ENCODE measurements around the gene SLC6A18.

The SLC6A18 gene

DNA sequence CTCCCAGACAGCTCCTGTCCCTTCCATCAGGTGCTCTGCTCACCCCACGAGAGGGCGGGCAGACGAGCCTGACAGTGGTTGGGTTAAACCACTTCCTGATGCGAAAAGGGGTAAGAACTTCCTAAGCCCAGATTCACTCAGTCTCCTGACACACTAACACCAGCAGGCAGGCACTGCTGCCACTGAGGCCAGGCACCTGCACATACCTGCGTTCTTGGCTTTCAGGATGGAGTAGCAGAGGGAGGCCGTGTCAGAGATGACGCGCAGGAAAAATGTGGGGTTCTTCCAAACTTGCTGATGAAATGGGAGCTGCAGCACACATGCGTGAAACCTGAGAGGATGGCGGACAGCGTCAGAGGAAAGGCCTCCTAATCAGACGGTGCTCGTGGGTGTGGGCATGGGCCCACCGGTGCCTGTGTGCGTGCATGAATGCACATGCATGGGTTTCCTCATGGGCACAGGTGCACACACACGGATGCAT lies 29.9 kb downstream of the SLC6A18 start:
- TF ChIP-seq, protein P1, sequence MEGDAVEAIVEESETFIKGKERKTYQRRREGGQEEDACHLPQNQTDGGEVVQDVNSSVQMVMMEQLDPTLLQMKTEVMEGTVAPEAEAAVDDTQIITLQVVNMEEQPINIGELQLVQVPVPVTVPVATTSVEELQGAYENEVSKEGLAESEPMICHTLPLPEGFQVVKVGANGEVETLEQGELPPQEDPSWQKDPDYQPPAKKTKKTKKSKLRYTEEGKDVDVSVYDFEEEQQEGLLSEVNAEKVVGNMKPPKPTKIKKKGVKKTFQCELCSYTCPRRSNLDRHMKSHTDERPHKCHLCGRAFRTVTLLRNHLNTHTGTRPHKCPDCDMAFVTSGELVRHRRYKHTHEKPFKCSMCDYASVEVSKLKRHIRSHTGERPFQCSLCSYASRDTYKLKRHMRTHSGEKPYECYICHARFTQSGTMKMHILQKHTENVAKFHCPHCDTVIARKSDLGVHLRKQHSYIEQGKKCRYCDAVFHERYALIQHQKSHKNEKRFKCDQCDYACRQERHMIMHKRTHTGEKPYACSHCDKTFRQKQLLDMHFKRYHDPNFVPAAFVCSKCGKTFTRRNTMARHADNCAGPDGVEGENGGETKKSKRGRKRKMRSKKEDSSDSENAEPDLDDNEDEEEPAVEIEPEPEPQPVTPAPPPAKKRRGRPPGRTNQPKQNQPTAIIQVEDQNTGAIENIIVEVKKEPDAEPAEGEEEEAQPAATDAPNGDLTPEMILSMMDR (IDR thresholded peaks at IDR 0.05) = no peak
- no peak for DNase-seq
- Histone ChIP-seq H3K9me3 (peaks cover 0 to under 1% (median 0%) of the 10 kb centered on the region in 3 donors), H3K36me3 (no peaks in the 10 kb centered on the region), H3K27me3 (peaks cover 0 to 19% of the 10 kb centered on the region in 2 donors), H3K4me3 (no peak overlapping the region), H3K4me1 (no peaks in the 10 kb centered on the region), H3K27ac (no peak overlapping the region)
- intact Hi-C loops (cut with DNase I; ENCODE audit: low total_unique reads) = no loop called here

DNA sequence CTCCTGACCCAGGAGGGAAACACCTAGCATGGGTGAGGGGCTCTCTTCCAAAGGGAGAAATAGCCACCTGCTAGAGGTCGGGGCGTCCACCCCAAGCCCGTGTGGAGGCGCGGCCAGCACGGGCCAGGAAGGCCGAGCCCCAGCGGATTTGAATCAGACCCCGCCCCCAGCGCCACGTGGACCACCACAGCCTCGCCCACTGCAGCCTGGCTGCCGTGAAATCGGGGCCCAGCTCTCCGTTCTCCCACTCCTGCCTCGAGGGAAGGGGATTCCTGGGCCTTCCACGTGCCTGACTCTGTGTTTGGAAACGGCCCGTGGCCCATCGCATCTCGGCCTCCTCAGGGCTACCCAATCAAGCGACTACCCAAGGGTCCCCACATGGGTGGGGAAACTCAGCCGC lies 31.6 kb downstream of the SLC6A18 start:
- no peaks in the 10 kb centered on the region for H3K4me1 ChIP-seq
- H3K27me3 ChIP-seq = peaks cover 0 to 14% of the 10 kb centered on the region in 2 donors
- DNase-seq = no peak
- no peaks in the 10 kb centered on the region for H3K36me3 ChIP-seq
- H3K9me3 ChIP-seq = peaks cover 0 to 16% (median 0%) of the 10 kb centered on the region in 3 donors
- TF ChIP-seq, protein P1 (IDR thresholded peaks at IDR 0.05) = no peak
- H3K4me3 ChIP-seq = no peak overlapping the region
- intact Hi-C loops (cut with DNase I; ENCODE audit: low total_unique reads) = no loop called here
- H3K27ac ChIP-seq = no peak overlapping the region

DNA sequence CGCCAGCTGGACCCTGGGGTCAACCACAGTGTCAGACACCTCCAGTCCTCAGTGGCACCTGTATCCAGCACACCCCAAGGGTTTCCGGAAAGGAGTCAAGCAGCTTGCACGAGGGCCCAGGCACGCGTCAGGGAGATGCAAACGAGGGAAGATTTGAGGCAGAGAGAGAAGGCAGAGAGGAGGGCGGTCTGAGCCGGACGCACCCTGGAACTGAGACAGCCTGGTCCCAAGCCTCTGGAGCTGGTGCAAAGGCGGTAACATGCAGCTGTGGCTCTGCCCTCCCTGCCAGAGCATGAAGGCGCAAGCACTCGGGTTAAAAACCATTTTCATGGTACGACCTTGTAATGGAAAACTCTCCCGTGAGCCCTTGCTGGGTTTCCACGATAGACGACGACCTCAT lies 32.2 kb downstream of the SLC6A18 start:
- intact Hi-C loops (cut with DNase I; ENCODE audit: low total_unique reads) = no loop called here
- Histone ChIP-seq H3K9me3 (peaks cover 0 to 21% (median 4%) of the 10 kb centered on the region in 3 donors), H3K4me1 (no peaks in the 10 kb centered on the region), H3K4me3 (no peak overlapping the region), H3K27me3 (peaks cover 0 to 11% of the 10 kb centered on the region in 2 donors), H3K36me3 (no peaks in the 10 kb centered on the region), H3K27ac (no peak overlapping the region)
- DNase-seq = no peak
- TF ChIP-seq, protein P1 (IDR thresholded peaks at IDR 0.05) = no peak

DNA sequence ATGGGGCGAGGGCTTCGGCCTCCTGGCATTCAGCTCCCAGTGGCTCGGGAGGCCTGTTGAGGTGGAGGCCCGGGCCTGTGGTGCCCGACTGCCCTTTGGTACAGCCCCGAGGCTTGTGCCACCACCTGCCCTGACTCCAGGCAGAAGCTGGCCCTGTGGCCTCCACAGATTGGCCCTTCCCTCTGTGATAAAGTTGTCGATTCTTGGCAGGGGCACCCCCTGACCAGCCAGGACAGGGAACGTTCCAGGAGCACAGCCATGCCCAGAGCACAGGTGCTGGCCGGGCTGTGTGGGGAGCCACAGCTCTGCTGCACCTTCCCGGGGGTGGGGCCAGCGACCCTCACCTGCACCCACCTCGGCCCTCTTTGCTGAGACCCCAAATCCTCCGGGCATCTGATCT lies 32.7 kb downstream of the SLC6A18 start:
- TF ChIP-seq, protein P1 (IDR thresholded peaks at IDR 0.05) = no peak
- no peak overlapping the region for H3K27ac ChIP-seq
- no peaks in the 10 kb centered on the region for H3K4me1 ChIP-seq
- no peak for DNase-seq
- H3K9me3 ChIP-seq = peaks cover 0 to 26% (median 7%) of the 10 kb centered on the region in 3 donors
- H3K27me3 ChIP-seq = peaks cover 0 to 6% of the 10 kb centered on the region in 2 donors
- H3K4me3 ChIP-seq = no peak overlapping the region
- H3K36me3 ChIP-seq = no peaks in the 10 kb centered on the region
- intact Hi-C loops (cut with DNase I; ENCODE audit: low total_unique reads) = no loop called here

DNA sequence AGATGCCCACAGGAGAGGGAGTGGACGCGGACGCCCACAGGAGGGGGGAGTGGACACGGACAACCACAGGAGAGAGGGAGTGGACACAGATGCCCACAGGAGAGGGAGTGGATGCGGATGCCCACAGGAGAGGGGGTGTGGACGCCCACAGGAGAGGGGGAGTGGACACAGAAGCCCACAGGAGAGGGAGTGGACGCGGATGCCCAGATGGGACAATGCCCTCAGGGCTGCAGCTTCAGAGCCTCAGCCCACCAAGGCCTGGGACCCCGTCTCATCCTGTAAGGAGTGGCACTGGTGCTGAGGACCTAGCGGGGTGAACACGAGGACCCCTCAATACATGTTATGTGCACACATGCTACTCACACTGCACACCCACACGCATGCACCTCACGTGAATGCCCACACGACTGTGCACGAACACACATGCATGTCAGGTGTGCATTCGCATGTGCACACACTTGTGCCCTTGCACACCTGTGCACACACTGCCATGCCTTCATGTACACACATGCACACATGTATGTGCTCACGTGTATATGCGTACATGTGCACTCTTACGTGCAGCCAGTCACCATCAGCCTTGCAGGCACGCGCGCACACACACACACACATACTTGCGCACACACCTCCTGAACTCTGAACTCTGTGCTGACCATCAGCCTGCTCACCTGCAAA lies 34.8 kb downstream of the SLC6A18 start:
- no peaks in the 10 kb centered on the region for H3K27me3 ChIP-seq
- peaks cover 0 to 45% (median 16%) of the 10 kb centered on the region in 3 donors for H3K9me3 ChIP-seq
- intact Hi-C loops (cut with DNase I; ENCODE audit: low total_unique reads) = no loop called here
- TF ChIP-seq, protein P1 (IDR thresholded peaks at IDR 0.05) = no peak
- DNase-seq = no peak
- H3K27ac ChIP-seq = no peak overlapping the region
- H3K36me3 ChIP-seq = no peaks in the 10 kb centered on the region
- no peak overlapping the region for H3K4me3 ChIP-seq
- H3K4me1 ChIP-seq = no peaks in the 10 kb centered on the region
